Endothelial cell of umbilical vein (primary cell): ENCODE measurements around the gene NAA40. TPM values are rescaled to one million over a fixed set of nuclear protein-coding genes. Genes with fewer than 3 reads are reported as not detected.
A peak's percentile ranks its signal among the peaks of the same experiment; 100 is the strongest.

ENCODE experiments used
- BruUV-seq: library from RNA; stranded (reverse); fragments of 400-500 nt; replicated peaks from 2 replicates; lab custom pipeline; 2021; lab: Mats Ljungman, UMichigan
- CTCF ChIA-PET: fragments of 300-600, 350-600 bp; sonication (Branson Sonifier 250); formaldehyde crosslinking; loops from one replicate; lab custom pipeline; 2021; ENCODE audit warnings: antibody characterized with exemption, inconsistent platforms; lab: Charles Lee
- POLR2A ChIA-PET: fragments of 300-600, 350-600 bp; sonication (Branson Sonifier 250); formaldehyde crosslinking; loops from one replicate; lab custom pipeline; 2021; ENCODE audit warnings: antibody characterized with exemption, inconsistent platforms; lab: Charles Lee
- DNase-seq: peaks from one replicate; pipeline ENCODE4 v3.0.0-alpha.2; 2011; ENCODE audit warnings: low read depth, low spot score
- FAIRE-seq: peaks from 2 replicates; lab custom pipeline; 2011; peaks lifted over from hg19 to GRCh38; lab: Jason Lieb, UNC
- H2AFZ ChIP-seq: 2 replicates; pipeline ENCODE4 v1.6.0; 2012; ENCODE audit warnings: low read depth, low read length, control low read depth, inconsistent platforms
- H3K27ac ChIP-seq: 2 replicates; pipeline ENCODE4 v1.5.1; 2011; ENCODE audit warnings: low read depth, mild to moderate bottlenecking, control low read depth, low read length, moderate library complexity; ENCODE audit not compliant: insufficient read depth
- H3K27me3 ChIP-seq, 2 experiments: 2 replicates each; pipeline versions ENCODE4 v1.6.0 to v1.6.1; 2011; ENCODE audit warnings: low read length in 2 of 2, mixed read lengths in 1 of 2; ENCODE audit not compliant: control insufficient read depth in 2 of 2, insufficient read depth in 2 of 2
- H3K36me3 ChIP-seq, 2 experiments: 2 replicates in 1 of 2; 3 replicates in 1 of 2; pipeline ENCODE4 v1.5.1; 2011; ENCODE audit warnings: low read length in 2 of 2, mild to moderate bottlenecking in 1 of 2, moderate library complexity in 1 of 2; ENCODE audit not compliant: control insufficient read depth in 2 of 2, insufficient read depth in 2 of 2; ENCODE audit errors: extremely low read depth in 1 of 2
- H3K4me1 ChIP-seq: 3 replicates; pipeline ENCODE4 v1.5.1; 2011; ENCODE audit warnings: mild to moderate bottlenecking, low read length; ENCODE audit not compliant: control insufficient read depth, insufficient read depth; ENCODE audit errors: extremely low read depth
- H3K4me2 ChIP-seq: 2 replicates; pipeline ENCODE4 v1.6.1; 2011; ENCODE audit warnings: low read length, control low read depth, mixed read lengths; ENCODE audit not compliant: insufficient read depth
- H3K4me3 ChIP-seq, 3 experiments: fragments of 200-600 bp in 1 of 3; sonication (generic), shearing (Covaris generic) in 1 of 3; replicated peaks in 1 of 3; 2 replicates each; pipeline ENCODE4 v1.5.1; 2011 to 2016; ENCODE audit warnings: control low read depth in 3 of 3, low read length in 3 of 3, mild to moderate bottlenecking in 2 of 3, inconsistent platforms in 1 of 3, low read depth in 1 of 3, moderate library complexity in 1 of 3; ENCODE audit not compliant: insufficient read depth in 1 of 3
- H3K79me2 ChIP-seq: 2 replicates; pipeline ENCODE4 v1.6.0; 2012; ENCODE audit warnings: low read length, inconsistent platforms; ENCODE audit not compliant: control insufficient read depth, insufficient read depth
- H3K9ac ChIP-seq: replicated peaks from 2 replicates; pipeline ENCODE3; 2011; ENCODE audit warnings: low read length, control low read depth; ENCODE audit not compliant: insufficient read depth; ENCODE audit errors: extremely low read depth
- H3K9me1 ChIP-seq: replicated peaks from 3 replicates; pipeline ENCODE4 v1.6.0; 2011; ENCODE audit warnings: mild to moderate bottlenecking, low read length; ENCODE audit not compliant: control insufficient read depth, insufficient read depth; ENCODE audit errors: extremely low read depth
- H3K9me3 ChIP-seq: replicated peaks from 2 replicates; pipeline ENCODE4 v1.5.1; 2012; ENCODE audit warnings: low read length, inconsistent platforms; ENCODE audit not compliant: control insufficient read depth, insufficient read depth
- H4K20me1 ChIP-seq: replicated peaks from 2 replicates; pipeline ENCODE3; 2011; ENCODE audit warnings: mild to moderate bottlenecking, low read length; ENCODE audit not compliant: control insufficient read depth, insufficient read depth; ENCODE audit errors: extremely low read depth
- EZH2 ChIP-seq: IDR thresholded peaks from 2 replicates; pipeline ENCODE4 v1.6.1; 2012; ENCODE audit warnings: borderline replicate concordance, low read depth, mild to moderate bottlenecking, moderate library complexity, low read length, inconsistent platforms; ENCODE audit not compliant: severe bottlenecking
- FOS ChIP-seq: IDR thresholded peaks from 2 replicates; pipeline ENCODE4 v1.6.1; 2011; ENCODE audit warnings: mild to moderate bottlenecking, low read length, moderate library complexity, borderline replicate concordance; ENCODE audit not compliant: insufficient read depth
- GATA2 ChIP-seq: IDR thresholded peaks from 2 replicates; pipeline ENCODE4 v1.7.0; 2011; ENCODE audit warnings: low read depth, mild to moderate bottlenecking, moderate library complexity, mixed read lengths, low read length; ENCODE audit not compliant: insufficient read length, insufficient read depth
- JUN ChIP-seq: IDR thresholded peaks from 2 replicates; pipeline ENCODE4 v1.6.1; 2011; ENCODE audit warnings: borderline replicate concordance, low read depth; ENCODE audit not compliant: insufficient read length, insufficient read depth
- MYC ChIP-seq: IDR thresholded peaks from one replicate; pipeline ENCODE4 v1.6.1; 2011; ENCODE audit warnings: mild to moderate bottlenecking, low read depth, low read length
- POLR2A ChIP-seq: IDR thresholded peaks from 2 replicates; pipeline ENCODE4 v1.6.1; 2012; ENCODE audit warnings: low read depth, mild to moderate bottlenecking, control low read depth, low read length
- POLR2AphosphoS5 ChIP-seq: IDR thresholded peaks from 2 replicates; pipeline ENCODE4 v1.6.1; 2012; ENCODE audit warnings: low read depth, mild to moderate bottlenecking, control low read depth, low read length, moderate library complexity; ENCODE audit not compliant: insufficient read depth
- dilution Hi-C: fragments of 300-500 bp; cut with MboI; formaldehyde crosslinking; loops from one replicate; pipeline ENCODE4 v1.15.0; 2019; ENCODE audit warnings: low sequenced_read_pairs; ENCODE audit not compliant: extremely low pct_ligation_motif_present
- intact Hi-C: fragments of 100-400 bp; cut with micrococcal nuclease; formaldehyde crosslinking; loops from one replicate; pipeline ENCODE4 v1.10.0; 2022
- polyA plus RNA-seq, 4 experiments: library from polyadenylated mRNA; depleted of rRNA in 3 of 4; stranded (reverse) in 3 of 4; unstranded in 1 of 4; fragments of >200 nt; gene quantifications; 2 replicates each; pipeline versions ENCODE4 v1.2.1 to v1.2.3, GENCODE V29; 2011 to 2012; ENCODE audit warnings: missing spikeins in 1 of 4
- total RNA-seq: library from RNA; stranded (reverse); gene quantifications from 2 replicates; pipeline ENCODE4 v1.2.3, GENCODE V29; 2021
- TF ChIP-seq, protein P1 (sequence below): IDR thresholded peaks from 2 replicates; pipeline ENCODE4 v1.6.1; 2011; ENCODE audit not compliant: insufficient read depth, insufficient read length
- TF ChIP-seq, protein P2 (sequence below), 2 donors: IDR thresholded peaks; 1 replicate in 1 of 2; 2 replicates in 1 of 2; pipeline ENCODE4 v1.5.1; 2011; ENCODE audit warnings: low read length in 2 of 2, mild to moderate bottlenecking in 2 of 2, moderate library complexity in 2 of 2, control low read depth in 1 of 2, inconsistent platforms in 1 of 2, low read depth in 1 of 2; ENCODE audit not compliant: insufficient read depth in 1 of 2; ENCODE audit errors: extremely low read depth in 1 of 2

NAA40 gene
- total and polyA plus RNA-seq, 2 donors (not counting 3 experiments of a cell fraction or from before 2014, with no cell fraction given) = 28.5 to 32.3 TPM

DNA sequence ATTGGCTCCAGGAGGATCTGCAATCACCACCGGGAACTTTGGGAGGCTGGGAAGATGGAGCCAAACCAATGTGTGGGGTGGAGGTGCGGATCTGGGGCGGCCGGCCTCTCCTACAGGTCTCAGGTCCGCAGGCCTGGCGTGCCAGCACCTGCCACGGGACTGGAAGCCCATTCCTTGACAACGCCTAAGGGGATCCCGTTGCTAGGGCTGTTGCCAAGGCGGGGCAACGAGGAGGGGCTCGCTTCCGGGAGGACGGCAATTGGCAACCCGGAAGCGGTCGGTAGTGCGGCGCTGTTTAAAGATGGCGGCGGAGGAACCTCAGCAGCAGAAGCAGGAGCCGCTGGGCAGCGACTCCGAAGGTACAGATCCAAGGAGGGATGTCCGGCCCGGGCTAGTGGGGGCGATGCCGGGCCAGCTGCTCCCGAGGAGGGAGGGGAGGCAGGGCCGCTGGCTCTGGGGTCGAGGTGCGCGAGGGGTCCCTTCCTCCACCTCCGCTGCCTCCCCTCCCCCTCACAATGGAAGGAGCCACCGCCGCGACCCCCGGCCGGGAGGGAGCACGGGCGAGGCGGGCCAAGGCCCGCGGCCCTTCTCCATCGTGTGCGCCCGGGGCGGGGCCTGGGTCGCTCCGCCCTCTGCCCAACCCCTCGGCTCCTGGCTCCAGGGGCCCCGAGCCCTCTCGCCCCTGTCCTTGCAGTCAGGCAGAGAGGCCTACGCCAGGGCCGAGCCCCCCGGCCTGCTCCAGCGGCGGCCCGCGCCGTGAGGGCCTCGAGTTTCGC is 47.5 kb downstream of the NAA40 start, which contains the start of gene OTUB1:
Gene OTUB1 (plus strand): TSS at position 283 of the 776 bp plus-strand sequence. CDS start 19 bp downstream, at position 302.
- TF ChIP-seq FOS = no peak
- TF ChIP-seq, protein P1, sequence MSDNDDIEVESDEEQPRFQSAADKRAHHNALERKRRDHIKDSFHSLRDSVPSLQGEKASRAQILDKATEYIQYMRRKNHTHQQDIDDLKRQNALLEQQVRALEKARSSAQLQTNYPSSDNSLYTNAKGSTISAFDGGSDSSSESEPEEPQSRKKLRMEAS = no peak
- TF ChIP-seq GATA2 = no peak
- no peak for TF ChIP-seq EZH2
- no peak for TF ChIP-seq JUN
- TF ChIP-seq, protein P2, sequence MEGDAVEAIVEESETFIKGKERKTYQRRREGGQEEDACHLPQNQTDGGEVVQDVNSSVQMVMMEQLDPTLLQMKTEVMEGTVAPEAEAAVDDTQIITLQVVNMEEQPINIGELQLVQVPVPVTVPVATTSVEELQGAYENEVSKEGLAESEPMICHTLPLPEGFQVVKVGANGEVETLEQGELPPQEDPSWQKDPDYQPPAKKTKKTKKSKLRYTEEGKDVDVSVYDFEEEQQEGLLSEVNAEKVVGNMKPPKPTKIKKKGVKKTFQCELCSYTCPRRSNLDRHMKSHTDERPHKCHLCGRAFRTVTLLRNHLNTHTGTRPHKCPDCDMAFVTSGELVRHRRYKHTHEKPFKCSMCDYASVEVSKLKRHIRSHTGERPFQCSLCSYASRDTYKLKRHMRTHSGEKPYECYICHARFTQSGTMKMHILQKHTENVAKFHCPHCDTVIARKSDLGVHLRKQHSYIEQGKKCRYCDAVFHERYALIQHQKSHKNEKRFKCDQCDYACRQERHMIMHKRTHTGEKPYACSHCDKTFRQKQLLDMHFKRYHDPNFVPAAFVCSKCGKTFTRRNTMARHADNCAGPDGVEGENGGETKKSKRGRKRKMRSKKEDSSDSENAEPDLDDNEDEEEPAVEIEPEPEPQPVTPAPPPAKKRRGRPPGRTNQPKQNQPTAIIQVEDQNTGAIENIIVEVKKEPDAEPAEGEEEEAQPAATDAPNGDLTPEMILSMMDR (IDR thresholded peaks at IDR 0.05; ENCODE audit: extremely low read depth in 1 of 2, insufficient read depth in 1 of 2, low read depth in 1 of 2, low read length in 2 of 2) = no peak
- TF ChIP-seq POLR2A = peak; percentile 91
- no peak for TF ChIP-seq MYC
- TF ChIP-seq POLR2AphosphoS5 = peak; percentile 87
- peak within 1 kb of the TSS; percentile 71 to 99 (median 72) for H3K4me3 ChIP-seq
- peaks cover 7% of the 10 kb centered on the region for H3K4me1 ChIP-seq
- H3K27ac ChIP-seq = peak within 1 kb of the TSS; percentile 48
- FAIRE-seq (peak; percentile 95), DNase-seq (peak; percentile 91)
- peaks cover 24% of the 10 kb centered on the region for H3K79me2 ChIP-seq
- no peaks in the 10 kb centered on the region for H3K9me1 ChIP-seq
- H4K20me1 ChIP-seq = no peaks in the 10 kb centered on the region
- H3K9ac ChIP-seq = peak within 1 kb of the TSS; percentile 91
- ChIA-PET POLR2A (no interaction called here), CTCF (interaction anchor here (1.1 to 1.4 kb wide), 2 partner anchors 14 to 148 kb away, joined by 3 to 6 read pairs; no protein-coding TSS in a partner anchor)
- H3K27me3 ChIP-seq = no peaks in the 10 kb centered on the region
- peak within 1 kb of the TSS; percentile 90 for H2AFZ ChIP-seq
- peak within 1 kb of the TSS; percentile 84 for H3K4me2 ChIP-seq
- no peaks in the 10 kb centered on the region for H3K9me3 ChIP-seq
- intact Hi-C loops (loop anchor here (1.0 kb wide), 1 partner anchor 12 kb away; the partner anchor contains the start of gene COX8A), dilution Hi-C loops (no loop called here)
- peaks cover 0 to 12% of the 10 kb centered on the region in 2 experiments for H3K36me3 ChIP-seq
- BruUV-seq = no TSS peak
